Colonic mucosa (tissue), 4 donors: ENCODE data around the gene FBXO22. TPM values are rescaled to one million over a fixed set of nuclear protein-coding genes. Genes with fewer than 3 reads are reported as not detected.
"Not testable (repeated sequence)": the region's sequence is repeated elsewhere in the genome, so short reads cannot be mapped to it uniquely, and the experiment has no call there.

Experiments
- DNase-seq: peaks from one replicate; pipeline ENCODE4 v3.0.0-alpha.2; 2020
- H3K27ac ChIP-seq: fragments of 200-600 bp; one replicate; pipeline ENCODE4 v1.8.0; 2021
- H3K27me3 ChIP-seq: fragments of 200-600 bp; one replicate; pipeline ENCODE4 v1.8.0; 2021
- H3K36me3 ChIP-seq: fragments of 200-600 bp; one replicate; pipeline ENCODE4 v1.8.0; 2021
- H3K4me1 ChIP-seq: fragments of 200-600 bp; one replicate; pipeline ENCODE4 v1.8.0; 2021; ENCODE audit warnings: mild to moderate bottlenecking
- H3K4me3 ChIP-seq: fragments of 200-600 bp; one replicate; pipeline ENCODE4 v1.8.0; 2021
- H3K9ac ChIP-seq, 2 donors: one replicate each; pipeline ENCODE4 v1.7.0; 2013; ENCODE audit warnings: control low read depth in 2 of 2, low read depth in 2 of 2, low read length in 2 of 2
- H3K9me3 ChIP-seq: fragments of 200-600 bp; one replicate; pipeline ENCODE4 v1.8.0; 2021
- intact Hi-C: fragments of 100-400 bp; cut with DNase I; formaldehyde crosslinking; loops from one replicate; pipeline ENCODE4 v1.14.1; 2022
- total RNA-seq, 2 donors: library from RNA; stranded (reverse); fragmentation: NEBNext Ultra II Directional in 1 of 2; extraction: Animal tissue kit (Norgen Biotek cat#: 25700) in 1 of 2; gene quantifications; one replicate each; pipeline ENCODE4 v1.2.1, GENCODE V29; 2021
- TF ChIP-seq, protein P1 (sequence below): fragments of 200-600 bp; IDR thresholded peaks from one replicate; pipeline ENCODE4 v1.8.0; 2022; ENCODE audit warnings: antibody characterized with exemption, mild to moderate bottlenecking
- donor health status: healthy.
- donor health status: DM: no; HTN: no; CAD: no.
- donor health status: DM: no; HTN: no; CAD: no.

FBXO22 gene
- total RNA-seq = 10 to 100 TPM; 30.7 to 40.1 TPM

DNA sequence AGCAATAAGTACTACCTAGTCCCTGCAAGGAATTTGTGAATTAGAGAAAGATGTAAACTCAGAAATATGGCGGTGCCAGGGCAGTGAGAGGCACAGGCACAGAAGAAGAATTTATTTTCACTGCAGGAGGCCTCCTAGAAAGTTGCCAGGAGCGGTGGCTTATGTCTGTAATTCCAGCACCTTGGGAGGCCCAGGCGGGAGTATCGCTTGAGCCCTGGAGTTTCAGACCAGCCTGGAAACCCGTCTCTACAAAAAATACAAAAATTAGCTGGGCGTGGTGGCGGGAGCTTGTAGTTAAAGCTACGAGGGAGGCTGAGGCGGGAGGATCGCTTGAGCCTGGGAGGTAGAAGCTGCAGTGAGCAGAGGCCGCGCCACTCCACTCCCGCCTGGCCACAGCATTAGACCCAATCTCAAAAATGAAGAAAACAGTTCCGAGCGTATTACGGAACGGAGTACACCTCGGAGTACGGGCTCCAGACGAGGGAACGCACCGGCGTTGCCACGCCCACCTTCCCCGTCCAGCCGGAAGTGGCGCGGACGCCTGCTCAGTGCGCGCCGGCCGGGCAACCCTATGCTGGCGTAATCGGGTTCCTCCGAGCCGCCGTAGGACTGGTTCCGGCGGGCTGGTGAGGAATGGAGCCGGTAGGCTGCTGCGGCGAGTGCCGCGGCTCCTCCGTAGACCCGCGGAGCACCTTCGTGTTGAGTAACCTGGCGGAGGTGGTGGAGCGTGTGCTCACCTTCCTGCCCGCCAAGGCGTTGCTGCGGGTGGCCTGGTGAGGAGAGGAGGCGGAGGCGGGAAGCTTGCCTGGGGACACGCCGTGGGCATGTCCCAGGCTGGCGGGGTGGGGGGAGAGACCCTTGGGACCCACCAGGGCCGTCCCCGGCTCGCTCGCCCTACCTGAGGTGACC lies at the start of gene FBXO22:
Gene FBXO22 (plus strand): TSS at position 548 of the 909 bp plus-strand sequence. CDS start 86 bp downstream, at position 634.
- intact Hi-C loops = no loop called here
- peak within 1 kb of the TSS; percentile 88 to 95 for H3K9ac ChIP-seq

GRCh38 chr15:75857886-75858285 lies 45.8 kb upstream of the FBXO22 start:
- no peaks in the 10 kb centered on the region for H3K9me3 ChIP-seq
- H3K27ac ChIP-seq = no peak overlapping the region
- no peak overlapping the region for H3K4me3 ChIP-seq
- DNase-seq = no peak
- TF ChIP-seq, protein P1, sequence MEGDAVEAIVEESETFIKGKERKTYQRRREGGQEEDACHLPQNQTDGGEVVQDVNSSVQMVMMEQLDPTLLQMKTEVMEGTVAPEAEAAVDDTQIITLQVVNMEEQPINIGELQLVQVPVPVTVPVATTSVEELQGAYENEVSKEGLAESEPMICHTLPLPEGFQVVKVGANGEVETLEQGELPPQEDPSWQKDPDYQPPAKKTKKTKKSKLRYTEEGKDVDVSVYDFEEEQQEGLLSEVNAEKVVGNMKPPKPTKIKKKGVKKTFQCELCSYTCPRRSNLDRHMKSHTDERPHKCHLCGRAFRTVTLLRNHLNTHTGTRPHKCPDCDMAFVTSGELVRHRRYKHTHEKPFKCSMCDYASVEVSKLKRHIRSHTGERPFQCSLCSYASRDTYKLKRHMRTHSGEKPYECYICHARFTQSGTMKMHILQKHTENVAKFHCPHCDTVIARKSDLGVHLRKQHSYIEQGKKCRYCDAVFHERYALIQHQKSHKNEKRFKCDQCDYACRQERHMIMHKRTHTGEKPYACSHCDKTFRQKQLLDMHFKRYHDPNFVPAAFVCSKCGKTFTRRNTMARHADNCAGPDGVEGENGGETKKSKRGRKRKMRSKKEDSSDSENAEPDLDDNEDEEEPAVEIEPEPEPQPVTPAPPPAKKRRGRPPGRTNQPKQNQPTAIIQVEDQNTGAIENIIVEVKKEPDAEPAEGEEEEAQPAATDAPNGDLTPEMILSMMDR = no peak
- no peaks in the 10 kb centered on the region for H3K36me3 ChIP-seq
- H3K4me1 ChIP-seq = no peaks in the 10 kb centered on the region
- no peaks in the 10 kb centered on the region for H3K27me3 ChIP-seq
- H3K9ac ChIP-seq = no peak overlapping the region
- intact Hi-C loops = no loop called here

More for the DNA sequence above, at the start of gene FBXO22:
- Histone ChIP-seq H3K4me3 (peak within 1 kb of the TSS; percentile 80), H3K27me3 (no peaks in the 10 kb centered on the region), H3K27ac (peak within 1 kb of the TSS; percentile 89), H3K9me3 (no peaks in the 10 kb centered on the region), H3K36me3 (peaks cover 3% of the 10 kb centered on the region), H3K4me1 (no peaks in the 10 kb centered on the region)
- DNase-seq = peak; percentile 93
- TF ChIP-seq, protein P1 = no peak

GRCh38 chr15:75861750-75862402 lies 41.8 kb upstream of the FBXO22 start:
- Histone ChIP-seq H3K27me3 (no peaks in the 10 kb centered on the region), H3K36me3 (no peaks in the 10 kb centered on the region), H3K27ac (no peak overlapping the region), H3K9me3 (no peaks in the 10 kb centered on the region), H3K4me1 (no peaks in the 10 kb centered on the region), H3K9ac (no peak overlapping the region), H3K4me3 (no peak overlapping the region)
- intact Hi-C loops = no loop called here
- TF ChIP-seq, protein P1 = no peak
- no peak for DNase-seq

DNA sequence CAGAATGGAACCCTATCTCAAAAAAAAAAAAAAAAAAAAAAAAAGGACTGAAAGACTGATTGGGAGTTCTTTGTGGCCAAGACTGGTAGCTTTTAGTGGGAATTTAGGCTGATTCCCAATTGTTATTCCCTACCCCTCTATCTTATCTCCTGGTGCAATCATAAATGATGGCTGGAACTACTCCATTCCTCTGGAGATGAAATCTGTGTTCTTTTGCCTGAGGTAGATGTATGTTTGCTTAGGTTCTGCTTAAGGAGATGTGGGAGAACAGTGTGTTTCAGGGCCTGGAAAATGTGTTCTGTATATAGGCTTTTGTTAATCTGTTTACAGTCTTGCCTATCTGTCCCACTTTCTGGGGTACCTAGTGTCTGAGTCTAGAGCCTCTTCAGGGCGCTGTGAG lies 40.9 kb upstream of the FBXO22 start:
- Histone ChIP-seq H3K9me3 (no peaks in the 10 kb centered on the region), H3K27ac (no peak overlapping the region), H3K27me3 (no peaks in the 10 kb centered on the region), H3K9ac (no peak overlapping the region), H3K4me1 (no peaks in the 10 kb centered on the region), H3K4me3 (no peak overlapping the region), H3K36me3 (no peaks in the 10 kb centered on the region)
- DNase-seq = no peak
- TF ChIP-seq, protein P1 = no peak
- intact Hi-C loops = no loop called here

DNA sequence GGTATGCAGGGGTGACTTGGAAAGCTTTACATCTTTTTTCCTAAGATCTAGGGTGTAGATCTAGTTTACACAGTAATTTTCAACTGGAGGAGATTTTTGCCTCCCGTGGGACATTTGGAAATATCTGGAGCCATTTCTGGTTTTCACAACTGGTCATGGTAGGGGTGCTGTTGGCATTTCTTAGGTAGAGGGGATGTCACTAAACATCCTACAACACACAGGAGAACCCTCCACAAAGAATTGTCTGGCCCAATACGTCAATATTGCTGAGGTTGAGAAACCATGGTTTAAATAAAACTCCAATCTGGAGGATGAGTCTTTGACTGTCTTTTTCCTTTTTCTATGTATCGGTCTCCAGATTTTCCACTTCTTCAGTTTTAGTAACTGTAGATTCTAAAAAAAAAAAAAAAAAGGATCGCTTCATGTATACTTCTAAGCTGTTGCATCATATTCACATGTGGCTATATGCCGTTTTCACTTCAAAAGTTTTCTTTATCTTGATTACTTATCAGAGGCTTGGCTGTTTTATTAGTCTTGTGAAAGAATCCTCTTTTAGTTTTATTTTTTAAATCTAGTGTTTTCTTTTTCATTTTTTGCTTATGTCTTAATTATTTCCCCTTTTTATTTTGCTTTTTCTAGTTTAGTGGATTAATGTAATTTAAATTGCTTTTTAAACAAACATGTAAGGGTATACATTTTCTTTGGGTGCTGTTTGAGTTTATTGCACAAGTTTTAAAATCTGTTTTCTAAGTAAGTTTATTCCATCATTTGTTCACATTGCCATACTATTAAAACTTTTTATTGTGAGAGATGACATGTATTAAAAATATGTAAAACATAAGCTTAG lies 39.2 kb upstream of the FBXO22 start:
- TF ChIP-seq, protein P1 = no peak
- Histone ChIP-seq H3K9me3 (no peaks in the 10 kb centered on the region), H3K27ac (no peak overlapping the region), H3K4me3 (no peak overlapping the region), H3K4me1 (no peaks in the 10 kb centered on the region), H3K9ac (no peak overlapping the region), H3K36me3 (no peaks in the 10 kb centered on the region), H3K27me3 (no peaks in the 10 kb centered on the region)
- DNase-seq = no peak
- intact Hi-C loops = no loop called here

GRCh38 chr15:75866045-75866444 lies 37.6 kb upstream of the FBXO22 start:
- H3K4me3 ChIP-seq, H3K9me3 ChIP-seq, H3K9ac ChIP-seq, H3K36me3 ChIP-seq, H3K27me3 ChIP-seq, DNase-seq, H3K27ac ChIP-seq, intact Hi-C loops, H3K4me1 ChIP-seq: not testable (repeated sequence)
